ENCODE data around the gene WDR20.

Gene WDR20

GRCh38 chr14:102180248-102180998 is 40.7 kb downstream of the WDR20 start:
- Mint-ChIP-seq H3K4me3 (no peak overlapping the region), H3K36me3 (ENCODE audit: low read depth) (peaks cover 14% of the 10 kb centered on the region), H3K27ac (peak overlapping the region; percentile 78), H3K9me3 (peaks cover 2% of the 10 kb centered on the region), H3K27me3 (ENCODE audit: low read depth, poor library complexity) (no peaks in the 10 kb centered on the region), H3K4me1 (peaks cover 39% of the 10 kb centered on the region)
- TF ChIP-seq CTCF (IDR thresholded peaks at IDR 0.05) = no peak
- no peak for DNase-seq

- no peak for DNase-seq
- H3K27me3 Mint-ChIP-seq (ENCODE audit: low read depth, poor library complexity) = no peaks in the 10 kb centered on the region
- H3K27ac Mint-ChIP-seq = no peak overlapping the region
- peaks cover 46% of the 10 kb centered on the region for H3K4me1 Mint-ChIP-seq
- no peak for TF ChIP-seq CTCF (IDR thresholded peaks at IDR 0.05)
- H3K4me3 Mint-ChIP-seq = no peak overlapping the region
- no peaks in the 10 kb centered on the region for H3K9me3 Mint-ChIP-seq
- peaks cover 9% of the 10 kb centered on the region for H3K36me3 Mint-ChIP-seq (ENCODE audit: low read depth)
Measured at GRCh38 chr14:102181187-102181586, 41.5 kb downstream of the WDR20 start.

GRCh38 chr14:102182190-102182589 is 42.5 kb downstream of the WDR20 start:
- no peak for DNase-seq
- H3K27me3 Mint-ChIP-seq (ENCODE audit: low read depth, poor library complexity) = no peaks in the 10 kb centered on the region
- H3K4me3 Mint-ChIP-seq = no peak overlapping the region
- H3K4me1 Mint-ChIP-seq = peaks cover 50% of the 10 kb centered on the region
- no peaks in the 10 kb centered on the region for H3K9me3 Mint-ChIP-seq
- no peak overlapping the region for H3K27ac Mint-ChIP-seq
- peaks cover under 1% of the 10 kb centered on the region for H3K36me3 Mint-ChIP-seq (ENCODE audit: low read depth)
- no peak for TF ChIP-seq CTCF (IDR thresholded peaks at IDR 0.05)

- Mint-ChIP-seq H3K27me3 (ENCODE audit: low read depth, poor library complexity) (no peaks in the 10 kb centered on the region), H3K4me1 (peaks cover 51% of the 10 kb centered on the region), H3K27ac (no peak overlapping the region), H3K4me3 (no peak overlapping the region), H3K9me3 (no peaks in the 10 kb centered on the region), H3K36me3 (ENCODE audit: low read depth) (no peaks in the 10 kb centered on the region)
- no peak for TF ChIP-seq CTCF (IDR thresholded peaks at IDR 0.05)
- DNase-seq = no peak
Measured at GRCh38 chr14:102182936-102183619, 43.4 kb downstream of the WDR20 start.

GRCh38 chr14:102183886-102184285 is 44.2 kb downstream of the WDR20 start:
- Mint-ChIP-seq H3K27me3 (ENCODE audit: low read depth, poor library complexity) (no peaks in the 10 kb centered on the region), H3K27ac (no peak overlapping the region), H3K9me3 (no peaks in the 10 kb centered on the region), H3K4me1 (peaks cover 51% of the 10 kb centered on the region), H3K4me3 (no peak overlapping the region), H3K36me3 (ENCODE audit: low read depth) (no peaks in the 10 kb centered on the region)
- no peak for TF ChIP-seq CTCF (IDR thresholded peaks at IDR 0.05)
- DNase-seq = no peak

All from nephron progenitor cell (in vitro differentiated cells).